Testis (tissue), 2 donors: ENCODE results near the gene PLP1.

ENCODE experiments used
- POLR2A ChIP-seq: fragments of 450-650 bp; IDR thresholded peaks from one replicate; pipeline ENCODE4 v1.6.1; 2017; ENCODE audit warnings: antibody characterized with exemption, mild to moderate bottlenecking, moderate library complexity
- TF ChIP-seq, protein P1 (sequence below), 3 experiments: fragments of 450-650 bp in 2 of 3; fragments of 200-600 bp in 1 of 3; sonication (generic) in 1 of 3; IDR thresholded peaks; one replicate each; pipeline ENCODE4 v1.5.1; 2016 to 2019; ENCODE audit warnings: antibody characterized with exemption in 3 of 3, mild to moderate bottlenecking in 2 of 3, moderate library complexity in 1 of 3

DNA sequence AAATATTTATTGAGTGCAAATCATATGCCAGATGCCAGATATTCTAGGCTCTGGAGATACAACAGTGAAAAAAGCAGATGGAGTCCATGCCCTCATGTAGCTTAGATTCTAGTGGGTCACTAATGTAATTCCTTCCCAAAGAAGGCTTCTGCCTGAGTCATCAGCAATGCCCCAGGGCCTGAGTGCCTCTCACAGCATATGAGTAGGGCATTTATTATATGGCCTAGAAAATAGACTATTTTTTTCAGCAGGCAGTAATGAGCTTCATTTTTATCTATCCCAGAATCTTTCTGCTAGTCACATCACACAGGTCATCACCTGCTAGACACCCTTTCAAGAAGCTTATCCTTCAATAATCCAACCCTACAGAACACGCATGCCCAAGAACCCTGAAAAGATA, 43.6 kb upstream of the PLP1 start:
- no peak for TF ChIP-seq POLR2A
- TF ChIP-seq, protein P1, sequence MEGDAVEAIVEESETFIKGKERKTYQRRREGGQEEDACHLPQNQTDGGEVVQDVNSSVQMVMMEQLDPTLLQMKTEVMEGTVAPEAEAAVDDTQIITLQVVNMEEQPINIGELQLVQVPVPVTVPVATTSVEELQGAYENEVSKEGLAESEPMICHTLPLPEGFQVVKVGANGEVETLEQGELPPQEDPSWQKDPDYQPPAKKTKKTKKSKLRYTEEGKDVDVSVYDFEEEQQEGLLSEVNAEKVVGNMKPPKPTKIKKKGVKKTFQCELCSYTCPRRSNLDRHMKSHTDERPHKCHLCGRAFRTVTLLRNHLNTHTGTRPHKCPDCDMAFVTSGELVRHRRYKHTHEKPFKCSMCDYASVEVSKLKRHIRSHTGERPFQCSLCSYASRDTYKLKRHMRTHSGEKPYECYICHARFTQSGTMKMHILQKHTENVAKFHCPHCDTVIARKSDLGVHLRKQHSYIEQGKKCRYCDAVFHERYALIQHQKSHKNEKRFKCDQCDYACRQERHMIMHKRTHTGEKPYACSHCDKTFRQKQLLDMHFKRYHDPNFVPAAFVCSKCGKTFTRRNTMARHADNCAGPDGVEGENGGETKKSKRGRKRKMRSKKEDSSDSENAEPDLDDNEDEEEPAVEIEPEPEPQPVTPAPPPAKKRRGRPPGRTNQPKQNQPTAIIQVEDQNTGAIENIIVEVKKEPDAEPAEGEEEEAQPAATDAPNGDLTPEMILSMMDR (IDR thresholded peaks at IDR 0.05), result no peak
